PC-9 (cell line): ENCODE data around the gene ALOX12.

Source experiments
- CTCF ChIP-seq: fragments of 200-600 bp; sonication (generic); conservative IDR thresholded peaks from 2 replicates; pipeline ENCODE4 v1.6.1; 2017; ENCODE audit warnings: mixed run types, antibody characterized with exemption, mild to moderate bottlenecking, moderate library complexity
- EZH2 ChIP-seq: fragments of 200-600 bp; sonication (generic); IDR thresholded peaks from 2 replicates; pipeline ENCODE4 v1.8.0; 2017; ENCODE audit warnings: antibody characterized with exemption, low read depth

DNA sequence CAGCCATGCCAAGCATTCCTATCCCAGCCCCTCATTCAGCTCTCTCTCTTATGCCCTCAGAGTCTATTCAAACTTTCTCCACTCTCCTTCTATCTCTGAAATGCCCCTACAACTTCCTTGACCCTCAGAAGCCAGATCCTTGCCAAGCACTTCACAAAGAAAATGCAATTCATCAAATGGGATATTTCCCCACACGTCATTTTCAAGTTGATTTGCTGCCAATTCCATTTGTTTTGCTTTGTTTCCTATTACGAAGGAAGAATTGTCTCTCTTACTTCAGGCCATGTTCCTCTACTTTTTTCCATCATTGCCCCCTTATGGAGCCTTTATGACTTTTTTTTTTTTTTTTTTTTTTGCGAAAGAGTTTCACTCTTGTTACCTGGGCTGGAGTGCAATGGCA, 9.2 kb upstream of the ALOX12 start:
- no peak for TF ChIP-seq CTCF
- TF ChIP-seq EZH2: no peak
